Astrocyte of the spinal cord (primary cell): ENCODE measurements around the gene PROSER3.

ENCODE experiments used
- DNase-seq: peaks from one replicate; pipeline ENCODE4 v3.0.0; 2011; ENCODE audit warnings: low read depth, low spot score
- H3K4me3 ChIP-seq: 2 replicates; pipeline ENCODE4 v1.5.1; 2011; ENCODE audit warnings: low read depth, mild to moderate bottlenecking, low read length, moderate library complexity
- in situ Hi-C: cut with HindIII; loops from 2 replicates; pipeline ENCODE4 v1.10.0; 2017; ENCODE audit warnings: low sequenced_read_pairs
- TF ChIP-seq, protein P1 (sequence below): IDR thresholded peaks from 2 replicates; pipeline ENCODE4 v1.5.1; 2012; ENCODE audit warnings: low read depth, mild to moderate bottlenecking, low read length, inconsistent platforms

The PROSER3 gene

DNA sequence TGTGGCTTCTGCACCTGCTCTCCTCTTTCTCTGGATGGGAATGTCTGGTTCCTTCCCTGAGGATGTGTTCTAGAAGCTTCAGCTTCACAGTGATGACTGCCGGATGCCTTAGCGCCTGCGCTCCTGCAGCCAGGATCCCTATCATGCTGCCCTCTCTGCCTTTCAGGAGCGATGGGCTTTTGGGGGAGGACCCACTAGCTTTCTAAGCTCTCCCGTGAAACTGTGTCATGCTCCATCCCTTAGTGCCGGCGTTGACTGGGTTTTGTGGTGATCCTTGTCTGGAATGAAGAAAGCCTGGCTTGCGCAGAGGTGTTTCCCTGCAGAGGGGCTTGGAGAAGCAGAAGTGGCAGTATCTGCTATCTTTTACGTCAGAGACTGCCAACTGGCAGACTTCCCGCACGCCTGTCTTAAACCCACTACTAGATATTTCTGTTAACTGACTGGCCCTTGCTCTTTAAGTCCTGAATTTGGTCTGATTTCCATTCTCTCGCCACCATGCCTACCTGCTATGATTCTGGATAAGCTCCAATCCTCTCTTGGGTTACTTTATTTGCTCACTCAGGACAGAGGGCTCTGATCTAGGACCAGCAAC, 44.0 kb upstream of the PROSER3 start:
- TF ChIP-seq, protein P1, sequence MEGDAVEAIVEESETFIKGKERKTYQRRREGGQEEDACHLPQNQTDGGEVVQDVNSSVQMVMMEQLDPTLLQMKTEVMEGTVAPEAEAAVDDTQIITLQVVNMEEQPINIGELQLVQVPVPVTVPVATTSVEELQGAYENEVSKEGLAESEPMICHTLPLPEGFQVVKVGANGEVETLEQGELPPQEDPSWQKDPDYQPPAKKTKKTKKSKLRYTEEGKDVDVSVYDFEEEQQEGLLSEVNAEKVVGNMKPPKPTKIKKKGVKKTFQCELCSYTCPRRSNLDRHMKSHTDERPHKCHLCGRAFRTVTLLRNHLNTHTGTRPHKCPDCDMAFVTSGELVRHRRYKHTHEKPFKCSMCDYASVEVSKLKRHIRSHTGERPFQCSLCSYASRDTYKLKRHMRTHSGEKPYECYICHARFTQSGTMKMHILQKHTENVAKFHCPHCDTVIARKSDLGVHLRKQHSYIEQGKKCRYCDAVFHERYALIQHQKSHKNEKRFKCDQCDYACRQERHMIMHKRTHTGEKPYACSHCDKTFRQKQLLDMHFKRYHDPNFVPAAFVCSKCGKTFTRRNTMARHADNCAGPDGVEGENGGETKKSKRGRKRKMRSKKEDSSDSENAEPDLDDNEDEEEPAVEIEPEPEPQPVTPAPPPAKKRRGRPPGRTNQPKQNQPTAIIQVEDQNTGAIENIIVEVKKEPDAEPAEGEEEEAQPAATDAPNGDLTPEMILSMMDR = no peak
- in situ Hi-C loops = no loop called here
- DNase-seq = no peak
- no peak overlapping the region for H3K4me3 ChIP-seq

DNA sequence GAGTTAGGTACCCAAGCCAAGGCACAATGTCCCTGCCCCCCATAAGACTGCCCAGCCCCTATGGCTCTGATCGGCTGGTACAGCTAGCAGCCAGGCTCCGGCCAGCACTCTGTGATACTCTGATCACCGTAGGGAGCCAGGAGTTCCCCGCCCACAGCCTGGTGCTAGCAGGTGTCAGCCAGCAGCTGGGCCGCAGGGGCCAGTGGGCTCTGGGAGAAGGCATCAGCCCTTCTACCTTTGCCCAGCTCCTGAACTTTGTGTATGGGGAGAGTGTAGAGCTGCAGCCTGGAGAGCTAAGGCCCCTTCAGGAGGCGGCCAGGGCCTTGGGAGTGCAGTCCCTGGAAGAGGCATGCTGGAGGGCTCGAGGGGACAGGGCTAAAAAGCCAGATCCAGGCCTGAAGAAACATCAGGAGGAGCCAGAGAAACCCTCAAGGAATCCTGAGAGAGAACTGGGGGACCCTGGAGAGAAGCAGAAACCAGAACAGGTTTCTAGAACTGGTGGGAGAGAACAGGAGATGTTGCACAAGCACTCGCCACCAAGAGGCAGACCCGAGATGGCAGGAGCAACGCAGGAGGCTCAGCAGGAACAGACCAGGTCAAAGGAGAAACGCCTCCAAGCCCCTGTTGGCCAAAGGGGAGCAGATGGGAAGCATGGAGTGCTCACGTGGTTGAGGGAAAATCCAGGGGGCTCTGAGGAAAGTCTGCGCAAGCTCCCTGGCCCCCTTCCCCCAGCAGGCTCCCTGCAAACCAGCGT, 43.2 kb upstream of the PROSER3 start:
- in situ Hi-C loops = no loop called here
- no peak overlapping the region for H3K4me3 ChIP-seq
- no peak for DNase-seq
- TF ChIP-seq, protein P1 = no peak

DNA sequence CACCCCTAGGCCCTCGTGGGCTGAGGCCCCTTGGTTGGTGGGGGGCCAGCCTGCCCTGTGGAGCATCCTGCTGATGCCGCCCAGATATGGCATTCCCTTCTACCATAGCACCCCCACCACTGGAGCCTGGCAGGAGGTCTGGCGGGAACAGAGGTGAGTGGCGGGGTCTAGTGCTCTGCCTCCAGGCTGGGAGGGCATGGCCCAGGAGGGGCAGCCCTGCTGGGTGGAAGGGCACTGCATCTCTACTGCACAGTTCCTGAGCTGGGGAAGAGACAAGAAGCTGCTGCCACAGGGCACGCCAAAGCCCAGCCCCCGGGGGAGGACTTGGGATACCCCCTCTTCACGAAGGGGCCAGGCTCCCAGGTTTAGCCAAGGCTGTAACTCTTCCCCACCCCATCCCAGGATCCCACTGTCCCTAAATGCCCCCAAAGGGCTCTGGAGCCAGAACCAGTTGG, 42.6 kb upstream of the PROSER3 start:
- TF ChIP-seq, protein P1 = no peak
- in situ Hi-C loops = no loop called here
- H3K4me3 ChIP-seq = no peak overlapping the region
- DNase-seq = no peak

DNA sequence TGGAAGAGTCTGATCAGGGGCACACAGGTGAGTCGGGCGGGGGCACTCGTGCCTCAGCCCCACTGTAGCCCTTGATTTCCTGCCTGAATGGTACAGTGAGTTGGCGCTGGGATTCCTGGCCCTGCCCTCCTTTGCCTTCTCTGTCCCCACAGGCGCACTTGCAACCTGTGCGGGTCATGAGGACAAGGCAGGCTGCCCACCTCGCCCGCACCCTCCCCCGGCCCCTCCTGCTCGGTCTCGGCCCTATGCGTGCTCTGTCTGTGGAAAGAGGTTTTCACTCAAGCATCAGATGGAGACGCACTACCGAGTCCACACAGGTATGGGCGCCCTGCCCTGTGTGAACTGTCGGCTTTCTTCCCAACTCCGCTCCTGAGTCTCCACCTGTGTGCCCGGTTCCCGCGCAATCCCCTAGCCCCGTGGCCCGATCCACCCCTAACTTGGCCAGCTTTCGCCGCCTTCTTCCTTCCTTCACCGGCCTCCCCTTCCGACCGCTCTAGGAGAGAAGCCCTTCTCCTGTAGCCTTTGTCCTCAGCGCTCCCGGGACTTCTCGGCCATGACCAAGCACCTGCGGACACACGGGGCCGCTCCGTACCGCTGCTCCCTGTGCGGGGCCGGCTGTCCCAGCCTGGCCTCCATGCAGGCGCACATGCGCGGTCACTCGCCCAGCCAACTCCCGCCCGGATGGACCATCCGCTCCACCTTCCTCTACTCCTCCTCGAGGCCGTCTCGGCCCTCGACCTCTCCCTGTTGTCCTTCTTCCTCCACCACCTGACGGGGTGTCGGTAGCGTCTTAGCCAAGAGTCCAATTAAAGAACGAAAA, 41.8 kb upstream of the PROSER3 start:
- peak overlapping the region; percentile 75 for H3K4me3 ChIP-seq
- TF ChIP-seq, protein P1 = no peak
- in situ Hi-C loops = no loop called here
- DNase-seq = no peak

DNA sequence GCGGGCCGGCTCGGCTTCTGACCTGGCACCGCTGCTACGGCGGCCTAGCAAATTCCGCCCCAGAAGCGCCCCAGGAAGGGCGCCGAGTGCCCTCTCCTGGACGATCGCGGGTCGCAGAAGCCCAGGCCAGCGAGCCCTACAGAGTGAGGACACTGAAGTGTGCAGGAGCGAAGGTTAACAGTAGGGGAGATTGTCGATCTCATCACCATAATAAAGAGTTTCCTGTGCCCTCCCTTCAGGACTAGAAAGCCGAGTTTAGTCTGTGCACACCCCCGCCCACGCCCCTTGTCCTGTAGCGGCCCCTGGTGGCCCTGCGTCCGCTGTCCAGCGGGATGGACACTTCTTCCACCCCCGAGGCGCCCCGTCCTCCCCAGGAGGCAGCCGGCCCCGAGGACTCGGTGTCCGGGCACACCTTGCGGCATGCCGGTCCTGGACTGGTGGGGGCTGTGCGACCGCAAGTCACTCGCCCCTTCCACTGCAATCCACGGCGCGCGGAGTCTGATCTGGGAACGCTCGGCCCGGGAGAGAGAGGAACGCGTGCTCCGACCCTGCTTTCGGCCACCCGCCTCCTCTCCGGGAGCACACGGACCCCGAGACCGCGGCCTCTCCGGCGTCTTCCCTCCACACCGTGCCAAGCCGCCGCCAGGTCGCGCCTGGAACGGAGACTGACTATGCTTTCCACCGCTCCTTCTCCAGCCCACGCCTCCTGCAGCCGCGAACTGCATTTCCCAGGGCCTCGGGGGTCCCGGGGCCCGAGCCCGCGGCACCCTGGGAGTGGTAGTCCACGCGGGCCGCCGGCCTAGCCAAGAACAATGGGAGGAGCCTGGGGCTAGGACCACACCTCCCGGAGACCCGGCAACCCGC, 40.9 kb upstream of the PROSER3 start:
- DNase-seq = peak; percentile 85
- H3K4me3 ChIP-seq = peak overlapping the region; percentile 75
- in situ Hi-C loops = no loop called here
- TF ChIP-seq, protein P1 = peak; percentile 93
